Neural cell (in vitro differentiated cells): ENCODE results near the gene GALT.

Source experiments
- EP300 ChIP-seq: fragments of 450-650 bp; conservative IDR thresholded peaks from 2 replicates; pipeline ENCODE4 v1.6.1; 2014; ENCODE audit warnings: antibody characterized with exemption, mild to moderate bottlenecking, moderate library complexity; ENCODE audit not compliant: poor library complexity, severe bottlenecking
- POLR2AphosphoS5 ChIP-seq: IDR thresholded peaks from 2 replicates; pipeline ENCODE4 v1.6.1; 2012
- RAD21 ChIP-seq: fragments of 450-650 bp; conservative IDR thresholded peaks from 2 replicates; pipeline ENCODE4 v1.6.1; 2014; ENCODE audit warnings: antibody characterized with exemption, mild to moderate bottlenecking, moderate library complexity
- SMC3 ChIP-seq: fragments of 450-650 bp; conservative IDR thresholded peaks from 2 replicates; pipeline ENCODE4 v1.6.1; 2014; ENCODE audit warnings: antibody characterized with exemption, mild to moderate bottlenecking, moderate library complexity; ENCODE audit not compliant: poor library complexity
- TAF1 ChIP-seq: IDR thresholded peaks from 2 replicates; pipeline ENCODE4 v1.6.1; 2012; ENCODE audit warnings: low read depth
- TF ChIP-seq, protein P1 (sequence below): IDR thresholded peaks from 2 replicates; pipeline ENCODE4 v1.6.1; 2012; ENCODE audit warnings: borderline replicate concordance
- TF ChIP-seq, protein P2 (sequence below): fragments of 450-650 bp; IDR thresholded peaks from 2 replicates; pipeline ENCODE4 v1.5.1; 2014; ENCODE audit warnings: antibody characterized with exemption, mild to moderate bottlenecking, moderate library complexity; ENCODE audit not compliant: poor library complexity, severe bottlenecking

DNA sequence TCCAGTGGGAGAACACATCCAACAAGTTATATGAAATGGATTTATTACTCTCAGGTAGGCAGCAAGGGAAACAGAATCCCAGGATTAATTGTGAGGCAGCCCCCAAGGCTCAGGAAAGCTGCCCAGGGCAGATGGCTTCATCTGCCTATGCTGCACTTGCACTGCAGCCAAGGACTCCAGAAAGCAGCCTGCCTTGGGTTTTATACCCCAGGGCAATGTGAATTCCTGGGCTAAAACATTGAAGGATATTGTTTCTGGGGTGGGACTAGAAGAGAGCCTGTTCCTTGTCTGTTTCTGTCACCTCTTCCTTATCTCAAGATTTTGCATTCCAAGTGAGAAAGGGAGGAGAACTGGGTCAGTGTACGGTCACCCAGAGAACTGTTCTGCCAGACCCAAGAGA, 24.8 kb downstream of the GALT start:
- TF ChIP-seq, protein P1, sequence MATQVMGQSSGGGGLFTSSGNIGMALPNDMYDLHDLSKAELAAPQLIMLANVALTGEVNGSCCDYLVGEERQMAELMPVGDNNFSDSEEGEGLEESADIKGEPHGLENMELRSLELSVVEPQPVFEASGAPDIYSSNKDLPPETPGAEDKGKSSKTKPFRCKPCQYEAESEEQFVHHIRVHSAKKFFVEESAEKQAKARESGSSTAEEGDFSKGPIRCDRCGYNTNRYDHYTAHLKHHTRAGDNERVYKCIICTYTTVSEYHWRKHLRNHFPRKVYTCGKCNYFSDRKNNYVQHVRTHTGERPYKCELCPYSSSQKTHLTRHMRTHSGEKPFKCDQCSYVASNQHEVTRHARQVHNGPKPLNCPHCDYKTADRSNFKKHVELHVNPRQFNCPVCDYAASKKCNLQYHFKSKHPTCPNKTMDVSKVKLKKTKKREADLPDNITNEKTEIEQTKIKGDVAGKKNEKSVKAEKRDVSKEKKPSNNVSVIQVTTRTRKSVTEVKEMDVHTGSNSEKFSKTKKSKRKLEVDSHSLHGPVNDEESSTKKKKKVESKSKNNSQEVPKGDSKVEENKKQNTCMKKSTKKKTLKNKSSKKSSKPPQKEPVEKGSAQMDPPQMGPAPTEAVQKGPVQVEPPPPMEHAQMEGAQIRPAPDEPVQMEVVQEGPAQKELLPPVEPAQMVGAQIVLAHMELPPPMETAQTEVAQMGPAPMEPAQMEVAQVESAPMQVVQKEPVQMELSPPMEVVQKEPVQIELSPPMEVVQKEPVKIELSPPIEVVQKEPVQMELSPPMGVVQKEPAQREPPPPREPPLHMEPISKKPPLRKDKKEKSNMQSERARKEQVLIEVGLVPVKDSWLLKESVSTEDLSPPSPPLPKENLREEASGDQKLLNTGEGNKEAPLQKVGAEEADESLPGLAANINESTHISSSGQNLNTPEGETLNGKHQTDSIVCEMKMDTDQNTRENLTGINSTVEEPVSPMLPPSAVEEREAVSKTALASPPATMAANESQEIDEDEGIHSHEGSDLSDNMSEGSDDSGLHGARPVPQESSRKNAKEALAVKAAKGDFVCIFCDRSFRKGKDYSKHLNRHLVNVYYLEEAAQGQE = no peak
- TF ChIP-seq EP300 (no peak), TAF1 (no peak), SMC3 (no peak), POLR2AphosphoS5 (no peak), RAD21 (no peak)
- TF ChIP-seq, protein P2, sequence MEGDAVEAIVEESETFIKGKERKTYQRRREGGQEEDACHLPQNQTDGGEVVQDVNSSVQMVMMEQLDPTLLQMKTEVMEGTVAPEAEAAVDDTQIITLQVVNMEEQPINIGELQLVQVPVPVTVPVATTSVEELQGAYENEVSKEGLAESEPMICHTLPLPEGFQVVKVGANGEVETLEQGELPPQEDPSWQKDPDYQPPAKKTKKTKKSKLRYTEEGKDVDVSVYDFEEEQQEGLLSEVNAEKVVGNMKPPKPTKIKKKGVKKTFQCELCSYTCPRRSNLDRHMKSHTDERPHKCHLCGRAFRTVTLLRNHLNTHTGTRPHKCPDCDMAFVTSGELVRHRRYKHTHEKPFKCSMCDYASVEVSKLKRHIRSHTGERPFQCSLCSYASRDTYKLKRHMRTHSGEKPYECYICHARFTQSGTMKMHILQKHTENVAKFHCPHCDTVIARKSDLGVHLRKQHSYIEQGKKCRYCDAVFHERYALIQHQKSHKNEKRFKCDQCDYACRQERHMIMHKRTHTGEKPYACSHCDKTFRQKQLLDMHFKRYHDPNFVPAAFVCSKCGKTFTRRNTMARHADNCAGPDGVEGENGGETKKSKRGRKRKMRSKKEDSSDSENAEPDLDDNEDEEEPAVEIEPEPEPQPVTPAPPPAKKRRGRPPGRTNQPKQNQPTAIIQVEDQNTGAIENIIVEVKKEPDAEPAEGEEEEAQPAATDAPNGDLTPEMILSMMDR = no peak
